HG03469 (cell line): ENCODE data around the gene NEB.
"Not testable (repeated sequence)": the region's sequence is repeated elsewhere in the genome, so short reads cannot be mapped to it uniquely, and the experiment has no call there.

ENCODE experiments used
- ATAC-seq: cut with Tn5 transposase; IDR thresholded peaks from one replicate; pipeline ENCODE4 v1.9.1; 2021; ENCODE audit warnings: mild to moderate bottlenecking, moderate library complexity, moderate number of reproducible peaks; ENCODE audit not compliant: unreplicated experiment

NEB gene

DNA sequence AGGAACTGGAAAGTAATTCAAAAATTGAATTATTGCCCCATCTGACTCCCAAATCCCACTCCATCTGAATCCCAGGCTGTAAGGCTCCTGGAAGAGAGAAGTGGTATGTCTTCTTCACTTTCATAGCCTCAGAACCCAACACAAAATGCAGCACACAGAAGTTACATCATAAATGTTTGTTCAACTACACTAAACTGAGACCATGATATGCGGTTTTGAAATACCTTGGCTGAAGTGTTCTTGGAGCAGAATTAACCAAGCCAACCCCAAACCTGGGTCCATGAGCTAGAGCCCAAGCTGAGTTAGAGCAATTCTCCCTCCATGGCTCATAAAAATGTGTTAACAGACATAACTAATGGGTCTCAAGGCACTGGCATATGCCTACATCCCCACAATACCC is 23.3 kb downstream of the NEB start:
- ATAC-seq = no peak

DNA sequence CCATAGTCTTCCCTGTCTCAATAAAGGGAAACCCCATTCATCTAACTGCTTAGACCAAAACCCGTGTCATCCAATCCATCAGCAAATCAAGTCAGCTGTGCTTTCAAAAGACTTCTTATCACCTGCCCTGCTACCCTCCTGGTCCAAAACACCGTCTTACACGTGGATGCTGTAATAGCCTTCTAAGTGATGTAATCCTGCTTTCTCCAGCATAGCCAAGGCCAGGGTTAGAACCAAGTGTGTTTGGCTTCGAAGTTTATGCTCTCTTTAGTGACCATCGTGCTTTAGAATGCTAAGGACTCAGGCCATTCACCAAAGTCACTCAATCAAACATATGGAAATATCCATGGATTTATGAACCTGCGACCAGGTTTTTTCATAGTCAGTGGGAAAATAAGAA is 25.5 kb downstream of the NEB start:
- ATAC-seq = no peak

DNA sequence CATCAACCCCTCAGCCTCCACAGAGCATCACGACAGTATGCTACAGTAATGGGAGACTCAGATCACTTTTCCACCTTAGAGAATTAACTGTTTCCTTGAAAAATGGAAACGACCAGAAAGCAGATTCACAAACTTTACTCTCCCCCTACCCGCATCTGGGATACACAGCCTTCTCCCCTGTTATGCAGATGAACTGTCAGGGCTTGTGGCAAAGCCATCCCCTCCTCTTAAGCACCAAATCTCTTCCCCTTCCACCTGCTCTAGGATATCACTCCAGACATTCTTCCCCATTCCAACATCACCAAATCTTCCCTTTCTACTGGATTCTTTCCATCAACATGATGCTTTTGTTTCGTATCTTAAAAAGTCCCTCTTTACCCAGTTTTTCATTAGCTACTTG is 26.4 kb downstream of the NEB start:
- ATAC-seq = no peak

DNA sequence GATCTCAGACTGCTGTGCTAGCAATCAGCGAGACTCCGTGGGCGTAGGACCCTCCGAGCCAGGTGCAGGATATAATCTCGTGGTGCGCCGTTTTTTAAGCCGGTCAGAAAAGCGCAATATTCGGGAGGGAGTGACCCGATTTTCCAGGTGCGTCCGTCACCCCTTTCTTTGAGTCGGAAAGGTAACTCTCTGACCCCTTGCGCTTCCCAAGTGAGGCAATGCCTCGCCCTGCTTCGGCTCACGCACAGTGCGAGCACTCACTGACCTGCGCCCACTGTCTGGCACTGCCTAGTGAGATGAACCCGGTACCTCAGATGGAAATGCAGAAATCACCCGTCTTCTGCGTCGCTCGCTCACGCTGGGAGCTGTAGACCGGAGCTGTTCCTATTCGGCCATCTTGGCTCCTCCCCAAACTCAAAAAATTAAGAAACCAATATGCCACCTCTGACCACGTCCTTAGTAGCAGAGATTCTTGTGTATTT is 29.8 kb downstream of the NEB start:
- ATAC-seq = not testable (repeated sequence)

DNA sequence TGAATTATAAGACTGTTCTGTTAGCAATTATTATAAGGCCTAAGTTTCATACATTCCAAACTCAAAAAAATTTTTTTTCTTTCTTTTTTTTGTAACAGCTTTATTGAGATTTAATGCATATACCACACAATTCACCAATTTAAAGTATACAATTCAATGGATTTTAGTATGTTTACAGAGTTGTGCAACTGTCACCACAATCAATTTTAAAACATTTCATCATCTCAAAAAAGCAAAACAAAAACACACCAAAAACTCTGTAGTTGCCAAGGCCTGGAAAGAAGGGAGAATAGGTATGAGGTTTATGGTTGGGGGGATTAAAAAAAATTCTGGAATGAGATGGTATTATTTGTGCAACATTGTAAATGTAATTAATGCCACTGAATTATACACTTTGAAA is 36.1 kb downstream of the NEB start:
- not testable (repeated sequence) for ATAC-seq

DNA sequence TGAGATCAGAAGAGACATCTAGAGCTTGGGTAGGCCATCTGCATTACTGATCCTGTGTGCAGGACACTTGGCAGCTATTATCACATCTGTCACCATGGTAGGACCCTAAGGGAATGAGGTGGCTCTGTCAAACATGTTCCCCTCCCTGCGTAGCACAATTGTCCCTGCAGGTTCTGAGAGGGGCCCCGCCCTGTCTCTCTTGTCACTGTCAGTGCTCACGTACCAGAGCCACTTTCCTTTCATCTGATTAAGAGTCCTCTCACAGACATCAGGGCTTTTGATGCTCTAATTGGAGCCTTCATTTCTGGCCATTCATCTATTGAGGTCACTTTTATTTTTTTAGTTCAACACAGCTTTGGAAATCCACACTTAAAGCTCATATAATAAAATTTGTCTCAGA is 38.5 kb downstream of the NEB start:
- ATAC-seq = no peak

DNA sequence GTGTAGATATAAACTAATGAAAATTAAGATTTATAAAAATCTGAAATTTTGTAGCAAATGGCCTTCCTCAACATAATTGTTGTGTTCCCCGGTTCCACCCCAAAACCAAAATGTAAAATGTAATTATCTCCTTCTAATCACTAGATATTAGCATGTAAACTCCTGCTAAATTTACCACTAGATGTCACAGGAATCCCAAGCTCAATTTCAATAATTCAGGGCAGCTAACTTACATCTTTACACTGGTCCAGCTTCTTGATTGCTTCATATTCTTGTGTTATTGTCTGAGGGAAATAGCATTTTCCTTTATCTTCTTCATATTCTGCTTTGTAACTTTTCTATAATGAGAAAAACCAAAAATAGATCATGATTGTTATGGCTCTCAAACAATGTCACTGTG is 42.6 kb downstream of the NEB start:
- ATAC-seq = no peak

DNA sequence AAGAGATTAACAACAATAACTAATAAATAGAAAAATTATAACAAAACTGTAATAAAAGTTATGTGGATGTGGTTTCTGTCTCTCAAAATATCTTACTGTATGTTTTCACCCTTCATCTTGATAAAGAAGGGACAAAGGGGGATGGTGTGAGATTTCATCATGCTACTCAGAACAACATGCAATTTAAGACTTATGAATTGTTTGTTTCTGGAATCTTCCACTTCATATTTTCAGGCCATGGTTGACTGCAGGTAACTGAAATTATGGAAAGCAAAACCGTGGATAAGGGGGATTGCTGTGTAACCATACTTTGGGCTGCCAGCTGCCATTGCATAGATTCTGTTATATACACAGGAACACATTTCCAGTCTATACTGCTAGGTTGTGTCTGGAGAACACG is 45.6 kb downstream of the NEB start:
- no peak for ATAC-seq

DNA sequence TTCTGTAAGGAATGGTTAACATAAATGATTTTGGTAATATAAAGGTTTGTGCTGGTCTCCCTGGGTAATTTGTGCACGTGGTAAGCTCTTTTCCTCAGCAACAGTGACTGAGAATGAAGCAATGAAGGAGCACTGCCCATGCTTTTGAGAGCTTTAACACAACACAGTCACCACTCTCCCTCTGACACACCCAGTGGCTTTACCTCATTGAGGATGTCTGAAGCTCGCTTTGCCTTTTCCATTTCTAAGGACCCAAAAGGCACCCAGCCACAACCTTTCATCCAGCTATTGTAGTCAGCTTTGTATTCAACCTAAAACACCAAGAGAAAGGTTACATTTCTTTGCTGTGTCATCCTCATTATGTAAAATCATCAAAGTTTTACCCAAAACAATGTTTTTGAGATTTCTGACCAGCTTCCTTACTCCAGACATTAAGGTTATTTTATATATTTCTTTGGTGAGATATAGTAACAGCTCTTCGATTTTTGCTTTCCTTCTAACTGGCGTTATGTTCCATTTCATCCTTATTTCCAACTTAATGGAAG is 51.7 kb downstream of the NEB start:
- no peak for ATAC-seq

DNA sequence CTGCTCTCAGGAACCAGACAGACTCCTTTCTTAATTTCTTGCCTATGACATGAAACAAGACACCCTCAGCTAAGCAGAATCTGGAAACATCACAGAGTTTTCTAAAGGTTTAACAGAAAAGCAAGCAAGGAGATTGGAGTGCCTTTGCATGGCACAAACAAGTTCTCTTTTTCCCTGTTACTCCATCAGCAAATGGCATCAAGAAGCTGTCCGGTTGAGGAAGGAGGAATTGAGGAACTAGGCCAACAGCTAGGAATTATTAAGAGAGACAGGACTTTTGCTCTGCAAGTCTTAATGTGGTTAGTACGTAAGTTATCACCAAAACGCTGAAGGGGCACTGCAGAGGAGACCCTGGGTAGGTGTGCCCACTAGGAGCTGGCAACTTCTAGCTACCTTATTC is 53.2 kb downstream of the NEB start:
- no peak for ATAC-seq

DNA sequence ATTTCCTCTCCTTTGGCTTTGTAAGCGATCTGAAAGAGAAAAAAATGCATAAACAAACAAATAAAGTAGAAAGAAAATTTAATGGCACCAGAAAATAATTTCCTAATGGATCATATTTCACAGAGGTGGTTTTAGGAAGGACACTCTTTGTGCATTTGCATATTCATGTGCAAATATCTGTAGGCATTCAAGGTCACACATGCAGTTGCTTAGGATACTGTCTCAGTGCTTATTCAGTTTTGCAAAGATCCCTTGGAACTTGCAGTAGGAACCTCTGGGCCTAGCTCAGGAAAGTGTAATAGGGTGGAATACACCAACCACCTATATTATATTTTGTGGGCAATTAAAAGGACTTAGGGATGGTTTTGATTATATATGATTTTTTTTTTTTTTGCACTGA is 54.3 kb downstream of the NEB start:
- ATAC-seq = no peak

DNA sequence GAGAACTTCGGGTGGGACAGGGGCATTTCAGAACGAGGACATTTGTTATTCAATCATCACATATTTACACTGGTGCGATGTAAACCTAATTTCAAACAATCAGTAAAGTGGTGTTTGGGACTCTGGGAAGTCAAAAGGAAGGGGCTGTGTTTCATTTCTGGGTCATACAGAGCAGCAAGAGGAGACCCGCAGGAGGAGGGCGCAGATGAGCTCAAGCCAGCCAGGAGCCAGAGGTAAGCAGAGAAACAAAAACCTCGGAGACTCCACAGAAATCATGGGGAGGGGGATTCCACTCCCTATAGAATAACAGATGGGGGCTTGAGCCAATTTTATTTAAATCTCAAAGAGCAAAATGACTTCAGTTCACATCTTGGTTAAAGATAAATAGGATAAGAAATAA is 55.4 kb downstream of the NEB start:
- no peak for ATAC-seq

DNA sequence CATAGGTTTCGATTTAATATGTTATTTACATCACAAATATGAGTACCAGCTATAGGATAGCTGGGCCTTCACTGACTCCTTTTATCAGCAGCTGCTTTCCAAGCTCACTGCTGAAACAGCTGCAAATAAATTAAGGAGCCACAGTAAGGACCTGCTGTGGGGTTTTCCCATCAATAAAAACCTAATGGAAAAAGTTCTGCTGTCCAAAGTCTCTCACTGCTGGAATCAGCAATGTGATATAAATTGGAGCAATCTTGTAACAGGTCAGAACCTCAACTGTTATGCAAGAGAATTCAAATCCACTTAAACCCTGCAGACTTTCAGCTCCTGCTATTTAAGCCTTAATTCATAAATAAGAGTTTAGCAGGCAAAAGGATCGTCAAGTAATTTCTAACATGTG is 61.3 kb downstream of the NEB start:
- ATAC-seq = no peak

DNA sequence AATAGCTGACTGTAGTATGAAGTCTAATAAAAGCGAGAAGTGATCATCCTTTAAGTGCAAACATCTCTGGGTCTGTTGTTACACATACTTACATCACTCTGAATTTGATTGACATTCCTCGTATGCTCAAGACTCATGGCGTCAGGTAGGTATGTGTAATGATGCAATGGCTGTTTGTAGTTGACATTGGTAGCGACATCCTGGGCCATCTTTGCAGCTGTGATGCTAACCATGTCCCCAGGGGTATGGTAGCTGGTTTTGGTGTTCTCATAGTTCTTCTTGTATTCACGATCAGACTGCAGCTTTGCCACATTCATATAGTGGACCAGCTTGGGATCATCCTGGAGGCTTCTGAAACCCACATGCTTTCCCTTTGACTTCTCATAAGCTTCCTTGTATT is 62.0 kb downstream of the NEB start:
- no peak for ATAC-seq

DNA sequence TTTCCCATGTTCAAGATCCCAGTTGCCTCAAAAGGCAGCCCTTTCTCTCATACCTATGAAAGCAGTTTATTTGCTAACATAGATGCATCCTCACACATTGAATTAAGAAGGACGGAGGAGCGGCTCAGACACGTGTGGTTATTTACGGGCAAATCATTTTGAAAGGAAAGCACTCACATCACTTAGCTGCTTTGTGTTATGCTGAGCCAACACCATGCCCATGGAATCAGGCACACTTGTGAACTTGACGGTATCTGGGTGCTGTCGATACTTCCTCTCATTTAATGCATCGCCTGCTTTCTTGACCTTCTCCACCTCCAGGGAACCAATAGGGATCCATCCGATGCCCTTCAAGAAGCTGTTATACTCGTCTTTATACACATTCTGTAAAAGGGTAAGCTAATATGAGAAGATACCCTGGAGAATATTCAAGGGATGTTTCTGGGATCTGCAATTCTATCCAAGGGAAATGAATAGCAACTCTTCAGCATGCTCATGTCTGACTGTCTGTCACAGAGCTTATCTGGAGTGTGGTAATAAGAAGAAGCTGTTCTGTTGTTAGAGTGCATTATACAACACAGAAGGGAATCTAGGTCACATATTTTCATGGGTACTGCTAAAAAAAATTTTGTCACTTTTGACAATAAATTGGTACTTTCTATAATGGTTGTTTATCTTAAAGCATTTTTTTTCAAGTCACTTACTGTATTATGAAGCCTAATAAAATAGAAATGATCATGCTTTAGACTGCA is 63.3 kb downstream of the NEB start:
- no peak for ATAC-seq

DNA sequence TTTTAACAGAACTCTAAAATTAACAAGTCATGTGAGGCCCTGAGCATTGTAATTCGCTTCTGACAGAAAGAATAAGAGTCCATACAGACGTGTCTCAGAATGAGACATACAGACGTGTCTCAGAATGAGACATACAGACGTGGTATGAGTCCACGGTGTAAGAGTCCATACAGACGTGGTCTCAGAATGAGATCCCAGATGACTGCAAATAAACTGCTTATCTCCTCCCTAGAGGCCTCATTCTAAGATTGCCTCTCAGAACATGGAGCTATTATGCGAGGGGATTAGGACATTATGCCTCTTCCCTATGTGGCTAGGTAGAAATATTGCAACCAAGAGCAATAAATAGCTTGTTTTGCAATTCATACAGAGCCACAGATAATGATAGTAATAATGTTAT is 63.9 kb downstream of the NEB start:
- no peak for ATAC-seq

DNA sequence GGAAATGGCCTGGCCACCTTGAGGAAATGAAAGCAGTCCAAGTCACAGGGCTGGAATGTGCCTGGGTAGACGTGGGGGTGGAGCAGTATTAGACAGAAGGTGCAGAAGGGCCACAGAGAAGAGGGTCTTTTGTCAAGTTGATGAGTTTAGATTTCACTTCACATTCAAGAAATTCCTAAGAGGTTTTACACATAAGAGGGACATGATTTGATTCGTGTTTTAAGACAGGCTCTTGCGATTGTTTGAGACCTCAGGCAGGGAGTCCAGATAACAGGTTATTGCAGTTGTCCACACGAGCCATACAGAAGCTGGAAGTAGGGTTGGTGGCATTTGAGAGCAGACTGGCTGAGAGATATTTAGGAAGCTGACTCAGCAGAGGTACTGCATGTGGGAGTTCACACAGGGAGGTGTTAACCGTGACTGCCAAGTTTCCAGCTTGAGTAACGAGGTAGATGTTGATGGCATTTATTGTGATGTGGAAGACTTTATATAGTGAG is 64.6 kb downstream of the NEB start:
- no peak for ATAC-seq

DNA sequence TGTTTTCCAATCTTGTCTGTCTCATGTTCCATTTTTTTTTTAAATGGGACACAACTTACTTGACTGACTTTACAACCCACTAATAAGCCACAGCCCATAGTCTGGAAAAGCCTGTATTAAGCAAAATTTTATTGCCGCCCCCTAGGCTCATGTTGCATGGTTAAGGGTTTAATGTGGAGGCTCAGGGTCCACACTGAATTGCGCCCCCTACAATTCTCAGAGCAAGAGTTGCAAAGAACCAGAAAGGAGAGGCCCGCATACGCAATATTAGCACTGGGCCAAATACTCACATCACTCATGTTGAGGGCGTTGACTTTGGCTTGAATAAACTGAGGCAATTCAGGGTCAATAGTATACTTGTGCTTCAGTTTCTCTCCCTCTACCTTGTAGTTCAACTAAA is 65.5 kb downstream of the NEB start:
- ATAC-seq = no peak

DNA sequence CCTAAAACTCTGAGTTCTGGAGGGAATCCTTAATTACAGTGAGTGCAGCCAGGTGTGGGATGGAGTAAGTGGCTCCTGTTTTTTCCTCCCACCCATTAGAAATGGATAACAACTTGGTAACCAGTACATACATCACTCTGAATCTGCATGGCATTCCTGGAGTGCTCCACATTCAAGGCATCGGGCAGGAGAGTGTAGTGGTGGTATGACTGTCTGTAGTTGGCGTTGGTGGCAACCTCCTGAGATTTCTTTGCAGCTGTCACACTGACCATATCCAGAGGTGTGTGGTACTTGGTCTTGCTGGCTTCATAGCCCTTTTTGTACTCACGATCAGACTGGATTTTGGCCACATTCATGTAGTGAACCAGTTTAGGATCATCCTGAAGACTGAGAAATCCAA is 68.3 kb downstream of the NEB start:
- ATAC-seq = no peak

DNA sequence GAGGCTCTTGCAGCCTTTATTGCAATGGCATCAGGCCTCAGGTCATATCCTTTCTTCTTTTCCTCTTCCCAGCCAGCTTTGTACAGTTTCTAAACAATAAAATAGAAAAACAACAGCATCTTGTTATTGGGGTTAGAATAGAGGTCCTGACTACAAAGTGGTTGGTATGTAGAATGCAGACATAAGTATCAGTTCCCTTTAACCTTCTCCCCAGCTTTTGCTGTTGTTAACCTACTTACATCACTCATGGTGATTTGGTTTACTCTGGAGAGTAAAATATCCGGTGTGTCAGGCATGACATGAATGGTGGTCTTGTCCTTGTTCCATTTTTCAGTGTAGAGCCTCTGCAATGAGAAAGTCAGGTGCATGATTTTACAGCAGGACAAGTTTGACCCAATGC is 69.8 kb downstream of the NEB start:
- ATAC-seq = no peak

DNA sequence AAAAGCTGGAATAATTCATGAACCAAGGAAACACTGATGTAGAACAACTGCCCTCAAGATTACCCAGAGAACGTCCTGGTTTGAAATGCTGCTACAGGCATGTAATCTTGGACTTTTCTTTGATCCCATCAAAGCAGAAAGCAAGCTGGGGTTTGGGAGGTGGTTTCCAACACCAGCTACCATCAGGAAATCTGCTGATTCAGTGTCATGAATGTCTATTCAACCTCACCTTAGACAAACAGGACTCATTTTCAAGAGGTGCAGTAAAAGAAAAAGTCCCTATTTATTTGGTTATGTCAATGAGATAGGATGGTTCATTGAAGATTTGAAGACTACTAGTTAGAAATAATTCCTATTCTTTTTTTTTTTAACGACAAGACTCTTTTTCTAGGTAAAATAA is 72.7 kb downstream of the NEB start:
- ATAC-seq = no peak

DNA sequence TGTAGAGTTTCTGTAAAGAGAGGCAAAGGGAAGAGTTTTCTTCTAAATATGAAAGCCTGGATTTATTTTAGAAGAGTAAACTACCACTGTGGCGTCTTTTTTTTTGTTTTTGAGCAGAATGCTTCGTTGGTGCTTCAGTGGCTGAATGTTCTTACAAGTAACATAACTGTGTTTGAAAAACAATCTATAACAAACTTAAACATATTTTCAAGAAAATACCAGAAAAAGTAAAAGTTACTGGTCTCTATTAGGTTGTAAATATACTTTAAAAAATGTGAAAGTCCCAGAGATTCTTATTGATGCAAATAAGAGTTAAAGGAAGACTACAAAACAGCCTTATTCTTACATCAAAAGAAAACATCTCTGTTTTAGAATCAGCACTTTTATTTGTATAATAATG is 76.2 kb downstream of the NEB start:
- no peak for ATAC-seq

DNA sequence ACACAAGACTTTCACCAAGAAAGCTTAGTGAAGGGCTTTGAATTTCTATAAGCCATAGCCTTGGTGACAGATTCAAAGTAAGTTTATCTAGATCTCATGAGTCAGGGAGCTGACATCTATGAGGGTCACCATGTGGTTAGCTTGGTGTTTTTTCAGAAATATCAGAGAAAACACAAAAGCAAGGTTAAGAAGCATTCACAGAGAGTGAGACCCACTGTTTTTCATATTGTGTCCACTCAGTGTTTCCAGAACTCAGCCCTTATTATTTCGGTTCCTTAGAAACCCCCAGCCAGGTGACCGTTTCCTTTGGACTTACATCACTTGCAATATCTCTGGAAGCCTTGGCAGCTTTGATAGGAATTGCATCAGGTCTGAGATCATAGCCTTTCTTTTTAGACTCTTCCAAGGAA is 76.6 kb downstream of the NEB start:
- ATAC-seq = no peak
